NB4 (cell line): ENCODE data around the gene MESD.

Experiments
- DNase-seq: peaks from one replicate; pipeline ENCODE4 v3.0.0; 2010; ENCODE audit warnings: low read depth
- H3K4me3 ChIP-seq: one replicate; pipeline ENCODE4 v1.5.1; 2011; ENCODE audit warnings: mild to moderate bottlenecking, low read depth, low read length, moderate library complexity
- CTCF ChIP-seq: IDR thresholded peaks from one replicate; pipeline ENCODE4 v1.5.1; 2012; ENCODE audit warnings: low read depth, low read length
- MAX ChIP-seq: IDR thresholded peaks from 2 replicates; pipeline ENCODE4 v1.6.1; 2011; ENCODE audit warnings: low read depth, low read length
- MYC ChIP-seq: IDR thresholded peaks from 2 replicates; pipeline ENCODE4 v1.6.1; 2011; ENCODE audit warnings: low read depth, low read length
- POLR2A ChIP-seq: IDR thresholded peaks from 2 replicates; pipeline ENCODE4 v1.6.1; 2011; ENCODE audit warnings: mild to moderate bottlenecking; ENCODE audit not compliant: insufficient read length; ENCODE audit errors: extremely low read depth

MESD gene

GRCh38 chr15:80998251-80998650 is 8.6 kb upstream of the MESD start:
- no peak for TF ChIP-seq MAX
- TF ChIP-seq MYC: no peak
- no peak for TF ChIP-seq POLR2A
- no peak for TF ChIP-seq CTCF
- H3K4me3 ChIP-seq: no peak overlapping the region
- no peak for DNase-seq

DNA sequence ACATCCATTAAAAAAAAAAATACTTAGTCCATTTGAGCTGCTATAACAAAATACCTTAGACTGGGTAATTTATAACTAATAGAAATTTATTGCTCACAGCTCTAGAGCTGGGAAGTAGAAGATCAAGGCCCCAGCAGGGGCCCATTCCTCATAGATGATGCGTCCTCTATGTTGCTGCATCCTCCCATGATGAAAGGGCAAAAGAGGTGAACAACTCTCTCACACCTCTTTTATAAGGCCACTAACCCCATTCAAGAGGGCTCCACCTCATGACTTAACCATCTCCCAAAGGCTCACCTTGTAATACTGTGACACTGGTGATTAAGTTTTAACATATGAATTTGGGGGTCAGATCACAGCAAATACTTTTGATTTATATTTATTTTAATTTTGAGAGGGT is 8.1 kb upstream of the MESD start:
- H3K4me3 ChIP-seq: no peak overlapping the region
- DNase-seq: no peak
- TF ChIP-seq CTCF (no peak), MYC (no peak), POLR2A (no peak), MAX (no peak)

DNA sequence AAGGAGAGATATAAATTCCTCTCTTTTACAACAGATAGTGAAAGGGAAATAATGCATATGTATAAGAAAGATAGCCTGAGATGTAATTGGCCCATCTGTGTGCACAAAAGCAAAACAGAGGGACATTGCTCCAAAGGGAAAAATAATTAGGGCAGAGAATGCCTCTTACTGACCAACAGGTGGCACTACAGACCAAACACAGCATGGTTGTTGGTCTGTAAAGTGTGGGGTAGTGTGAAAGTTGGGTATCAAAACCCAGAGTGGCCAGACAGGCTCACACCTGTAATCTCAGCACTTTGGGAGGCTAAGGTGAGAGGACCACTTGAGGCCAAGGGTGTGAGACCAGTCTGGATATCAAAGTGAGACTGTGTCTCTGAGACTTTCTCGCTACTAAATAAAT is 6.6 kb upstream of the MESD start:
- TF ChIP-seq MAX: peak; percentile 42
- no peak for TF ChIP-seq POLR2A
- TF ChIP-seq CTCF: peak; percentile 60
- DNase-seq: peak; percentile 67
- H3K4me3 ChIP-seq: no peak overlapping the region

- no peak for DNase-seq
- no peak overlapping the region for H3K4me3 ChIP-seq
- TF ChIP-seq CTCF (no peak), POLR2A (no peak)
These were observed 2.8 kb upstream of the MESD start for GRCh38 chr15:80992441-80992840.

GRCh38 chr15:80992006-80992405 is 2.4 kb upstream of the MESD start:
- no peak for TF ChIP-seq POLR2A
- TF ChIP-seq MYC: no peak
- no peak for TF ChIP-seq CTCF
- TF ChIP-seq MAX: no peak
- no peak overlapping the region for H3K4me3 ChIP-seq
- DNase-seq: no peak

DNA sequence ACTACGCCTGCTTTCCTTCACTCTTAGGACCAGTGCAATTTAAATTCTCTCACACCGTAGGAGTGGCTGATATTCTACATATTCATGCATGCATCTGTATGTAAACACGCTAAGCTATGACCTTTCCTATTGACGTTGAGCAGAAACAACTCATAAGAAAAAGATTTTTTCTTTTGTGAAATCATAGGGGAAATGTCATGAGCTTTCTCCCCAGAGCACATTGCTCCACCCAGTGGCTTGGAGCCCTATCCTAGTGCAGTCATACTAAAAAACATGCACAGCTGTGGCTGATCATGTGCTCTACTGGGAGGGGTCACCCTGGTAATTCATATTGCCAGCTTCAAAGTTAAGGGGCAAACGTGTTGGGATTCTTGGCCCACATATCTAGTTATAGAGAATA is 1.8 kb upstream of the MESD start:
- TF ChIP-seq POLR2A (no peak), MAX (peak; percentile 76), CTCF (no peak), MYC (0 out of 2 replicates have a peak, but pooled peaks have one; percentile 30)
- no peak overlapping the region for H3K4me3 ChIP-seq
- DNase-seq: peak; percentile 48
